Ovary (tissue), 9 donors: Measurements from ENCODE around the gene AVL9. TPM values are rescaled to one million over a fixed set of nuclear protein-coding genes. Genes with fewer than 3 reads are reported as not detected.

Experiments
- DNase-seq, 5 donors: peaks; one replicate each; pipeline ENCODE4 v3.0.0-alpha.2; 2019 to 2020
- H3K27ac ChIP-seq, 2 donors: fragments of 200-600 bp; one replicate each; pipeline versions ENCODE4 v1.5.1 to v1.8.0; 2019 to 2022
- H3K27me3 ChIP-seq: fragments of 200-600 bp; one replicate; pipeline ENCODE4 v1.8.0; 2022
- H3K36me3 ChIP-seq: fragments of 200-600 bp; sonication (generic); one replicate; pipeline ENCODE4 v1.5.1; 2019
- H3K4me1 ChIP-seq: one replicate; pipeline ENCODE4 v1.8.1; 2013; ENCODE audit warnings: mild to moderate bottlenecking, moderate library complexity; ENCODE audit not compliant: insufficient read depth
- H3K4me3 ChIP-seq: fragments of 200-600 bp; sonication (generic); one replicate; pipeline ENCODE4 v1.5.1; 2017
- H3K9me3 ChIP-seq, 2 donors: fragments of 200-600 bp in 1 of 2; sonication (generic) in 1 of 2; one replicate each; pipeline versions ENCODE4 v1.5.1 to v1.8.1; 2013 to 2019; ENCODE audit warnings: mild to moderate bottlenecking in 1 of 2, moderate library complexity in 1 of 2
- EP300 ChIP-seq: sonication (generic); formaldehyde crosslinking; IDR thresholded peaks from one replicate; pipeline ENCODE4 v1.6.1; 2017; ENCODE audit warnings: antibody characterized with exemption
- POLR2A ChIP-seq: fragments of 450-650 bp; IDR thresholded peaks from one replicate; pipeline ENCODE4 v1.6.1; 2017; ENCODE audit warnings: antibody characterized with exemption, mild to moderate bottlenecking, moderate library complexity
- WGBS, 3 donors: extraction: QIAGEN DNeasy Blood & Tissue Kit in 1 of 3; methylation state at CpG; one replicate each; pipeline versions ENCODE4 v1.1.5 to v1.1.7; 2013 to 2017; 5-methylcytosine and 5-hydroxymethylcytosine counted together
- intact Hi-C, 4 donors: fragments of 100-400 bp; cut with DNase I; formaldehyde crosslinking; loops; one replicate each; pipeline versions ENCODE4 v1.11.0 to v1.15.1; 2022 to 2023
- polyA plus RNA-seq, 2 donors: library from polyadenylated mRNA; stranded (reverse); fragments of 200-250 nt in 1 of 2; fragments of 350-450 nt in 1 of 2; fragmentation: Illumina TruSeq in 1 of 2; extraction: RNeasy Lipid Tissue Mini Kit (QIAGEN cat#74804) in 1 of 2; gene quantifications; one replicate each; pipeline ENCODE4 v1.2.3, GENCODE V29; 2013 to 2014
- total RNA-seq, 7 donors: library from RNA; depleted of rRNA in 2 of 7; stranded (reverse); fragments of >200 nt in 2 of 7; fragmentation: NEBNext Ultra II Directional in 3 of 7; extraction: Animal tissue kit (Norgen Biotek cat#: 25700) in 3 of 7; gene quantifications; one replicate each; pipeline versions ENCODE4 v1.1.0 to v1.2.4, GENCODE V29; 2016 to 2023
- TF ChIP-seq, protein P1 (sequence below), 3 donors: fragments of 450-650 bp in 2 of 3; fragments of 200-600 bp in 1 of 3; IDR thresholded peaks; one replicate each; pipeline versions ENCODE4 v1.5.1 to v1.8.0; 2016 to 2022; ENCODE audit warnings: antibody characterized with exemption in 3 of 3, mild to moderate bottlenecking in 1 of 3
- donor health status: DM: no; HTN: no; CAD: no; lungs with moderate emphysema.
- donor health status: DM: no; HTN: no; CAD: no.
- donor health status: Bipolar disorder and iron deficiency.
- donor health status: DM: yes; HTN: yes; CAD: no.
- donor health status: DM: no; HTN: no; CAD: no.
- donor health status: DM: yes; HTN: yes; CAD: no.

Gene AVL9
- total and polyA plus RNA-seq, 9 donors, result 6.8 to 34.4 (median 25.0) TPM

DNA sequence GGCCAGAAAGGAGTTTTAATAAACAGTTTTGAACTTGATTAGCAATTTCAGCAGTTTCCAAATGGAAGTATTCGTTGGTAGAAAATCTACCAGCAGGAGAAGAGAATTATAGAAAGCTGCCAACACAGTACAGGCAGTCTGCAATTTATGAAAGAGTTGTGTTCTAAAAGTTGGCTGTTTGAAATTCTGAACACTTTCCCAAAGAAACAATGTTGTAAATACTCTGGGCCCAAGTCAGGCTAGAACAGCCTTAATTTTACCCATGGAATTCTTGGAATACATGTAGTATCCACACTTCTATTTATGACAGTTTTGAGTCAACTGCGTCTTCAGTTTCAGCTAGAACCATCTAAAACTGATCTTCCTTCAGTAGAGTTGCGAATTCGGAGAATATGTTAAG lies 42.5 kb downstream of the AVL9 start:
- WGBS, 3 donors, result 60 to 82% (median 82%) methylated on average over 4 of the region's 4 CpGs
- no peaks in the 10 kb centered on the region for H3K27me3 ChIP-seq
- no peaks in the 10 kb centered on the region for H3K36me3 ChIP-seq
- H3K27ac ChIP-seq, result no peak overlapping the region
- H3K9me3 ChIP-seq, result no peaks in the 10 kb centered on the region
- peaks cover 4% of the 10 kb centered on the region for H3K4me1 ChIP-seq
- DNase-seq, result no peak
- no peak overlapping the region for H3K4me3 ChIP-seq
- TF ChIP-seq, protein P1, sequence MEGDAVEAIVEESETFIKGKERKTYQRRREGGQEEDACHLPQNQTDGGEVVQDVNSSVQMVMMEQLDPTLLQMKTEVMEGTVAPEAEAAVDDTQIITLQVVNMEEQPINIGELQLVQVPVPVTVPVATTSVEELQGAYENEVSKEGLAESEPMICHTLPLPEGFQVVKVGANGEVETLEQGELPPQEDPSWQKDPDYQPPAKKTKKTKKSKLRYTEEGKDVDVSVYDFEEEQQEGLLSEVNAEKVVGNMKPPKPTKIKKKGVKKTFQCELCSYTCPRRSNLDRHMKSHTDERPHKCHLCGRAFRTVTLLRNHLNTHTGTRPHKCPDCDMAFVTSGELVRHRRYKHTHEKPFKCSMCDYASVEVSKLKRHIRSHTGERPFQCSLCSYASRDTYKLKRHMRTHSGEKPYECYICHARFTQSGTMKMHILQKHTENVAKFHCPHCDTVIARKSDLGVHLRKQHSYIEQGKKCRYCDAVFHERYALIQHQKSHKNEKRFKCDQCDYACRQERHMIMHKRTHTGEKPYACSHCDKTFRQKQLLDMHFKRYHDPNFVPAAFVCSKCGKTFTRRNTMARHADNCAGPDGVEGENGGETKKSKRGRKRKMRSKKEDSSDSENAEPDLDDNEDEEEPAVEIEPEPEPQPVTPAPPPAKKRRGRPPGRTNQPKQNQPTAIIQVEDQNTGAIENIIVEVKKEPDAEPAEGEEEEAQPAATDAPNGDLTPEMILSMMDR (IDR thresholded peaks at IDR 0.05), result no peak
- intact Hi-C loops, result no loop called here

DNA sequence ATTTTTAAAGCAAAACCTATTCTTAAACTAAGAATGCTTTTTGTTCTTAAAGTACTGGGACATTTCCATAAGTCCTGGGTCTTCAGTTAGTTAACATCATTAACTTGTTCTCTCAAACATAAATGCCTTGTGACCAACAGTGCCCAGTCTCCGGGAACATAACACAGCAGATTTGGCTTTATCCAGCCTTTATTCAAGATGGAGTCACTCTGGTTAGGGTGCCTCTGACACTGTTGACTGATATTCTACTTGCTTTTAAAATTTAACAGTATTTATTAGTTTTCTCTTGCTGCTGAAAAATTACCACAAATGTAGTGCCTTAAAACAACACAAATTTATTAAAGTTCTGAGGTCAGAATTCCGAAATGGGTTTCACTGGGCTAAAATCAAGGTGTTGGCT lies 44.1 kb downstream of the AVL9 start:
- Histone ChIP-seq H3K4me1 (no peaks in the 10 kb centered on the region), H3K4me3 (no peak overlapping the region), H3K9me3 (no peaks in the 10 kb centered on the region), H3K27ac (no peak overlapping the region), H3K36me3 (no peaks in the 10 kb centered on the region), H3K27me3 (no peaks in the 10 kb centered on the region)
- intact Hi-C loops, result no loop called here
- TF ChIP-seq, protein P1 (IDR thresholded peaks at IDR 0.05), result no peak
- TF ChIP-seq EP300, result no peak
- TF ChIP-seq POLR2A, result no peak
- no peak for DNase-seq
- 94 to 97% (median 96%) methylated on average over 2 of the region's 2 CpGs for WGBS, 3 donors

DNA sequence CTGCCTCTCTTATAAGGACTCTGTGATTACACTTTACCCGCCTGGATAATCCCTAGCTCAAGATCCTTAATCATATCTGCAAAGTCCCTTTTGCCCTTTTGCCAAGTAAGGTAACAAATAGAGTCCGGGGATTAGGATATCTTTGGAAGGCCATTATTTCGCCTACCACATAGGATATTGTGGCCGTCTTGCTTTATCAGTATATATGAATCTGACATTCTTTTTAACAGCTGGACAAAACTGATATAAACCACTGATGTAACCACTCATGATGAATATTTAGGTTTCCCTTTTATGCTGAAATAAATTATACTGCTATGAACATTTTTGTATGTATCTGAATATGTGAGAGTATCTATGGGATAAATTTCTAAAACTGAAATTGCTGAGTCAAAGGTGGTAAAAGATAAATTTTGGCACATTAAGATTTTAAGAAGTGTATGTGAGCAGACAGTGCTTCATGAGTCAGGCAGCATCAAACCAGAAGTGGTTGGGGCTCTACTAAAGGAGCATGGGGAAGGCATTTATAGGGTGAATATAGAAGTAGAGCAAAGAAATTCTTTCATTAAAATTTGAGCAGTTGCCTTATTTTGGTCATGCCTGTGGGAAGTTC lies 44.7 kb downstream of the AVL9 start:
- intact Hi-C loops, result no loop called here
- no peaks in the 10 kb centered on the region for H3K9me3 ChIP-seq
- DNase-seq, result no peak
- H3K27ac ChIP-seq, result no peak overlapping the region
- no peak overlapping the region for H3K4me3 ChIP-seq
- 81 to 95% (median 84%) methylated on average over 4 of the region's 4 CpGs for WGBS, 3 donors
- no peaks in the 10 kb centered on the region for H3K4me1 ChIP-seq
- TF ChIP-seq EP300 (no peak), POLR2A (no peak)
- TF ChIP-seq, protein P1 (IDR thresholded peaks at IDR 0.05), result no peak
- H3K27me3 ChIP-seq, result no peaks in the 10 kb centered on the region
- H3K36me3 ChIP-seq, result no peaks in the 10 kb centered on the region

DNA sequence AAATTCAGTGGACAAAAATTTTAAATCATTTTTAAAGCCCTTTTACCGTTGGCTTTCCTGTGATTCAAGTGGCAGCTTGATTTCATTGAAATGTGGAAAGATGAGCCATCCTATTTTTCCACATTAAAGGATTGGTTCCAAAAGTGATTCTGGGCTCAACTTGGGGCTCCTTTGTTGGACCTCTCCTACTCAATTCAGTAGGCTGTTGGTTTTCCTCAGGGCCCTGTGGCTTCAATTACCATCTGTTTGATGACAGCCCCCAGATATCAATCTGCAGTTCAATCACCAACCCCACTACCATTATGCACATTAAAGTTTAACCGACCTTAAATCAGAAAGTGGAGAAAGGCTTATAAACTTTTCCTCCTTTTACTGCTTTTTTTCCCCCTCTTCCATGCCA lies 47.3 kb downstream of the AVL9 start:
- 81 to 85% (median 83%) methylated on average over 2 of the region's 2 CpGs for WGBS, 3 donors

More for the DNA sequence above, 47.3 kb downstream of the AVL9 start:
- Histone ChIP-seq H3K9me3 (no peaks in the 10 kb centered on the region), H3K4me3 (no peak overlapping the region), H3K4me1 (no peaks in the 10 kb centered on the region), H3K27me3 (no peaks in the 10 kb centered on the region), H3K36me3 (no peaks in the 10 kb centered on the region), H3K27ac (no peak overlapping the region)
- no peak for DNase-seq
- TF ChIP-seq POLR2A (no peak), EP300 (no peak)
- TF ChIP-seq, protein P1 (IDR thresholded peaks at IDR 0.05), result no peak
- intact Hi-C loops, result no loop called here
